Stimulated activated CD8-positive, alpha-beta memory T cell treated with anti-CD3 and anti-CD28 coated beads, Interleukin-7, amount 100 ng/mL, for 4 hours (primary cell): ENCODE data around the gene MAN1C1.

Source experiments
- DNase-seq, 2 donors: peaks; one replicate each; pipeline ENCODE4 v3.0.0-alpha.2; 2020; ENCODE audit warnings: low read depth in 2 of 2

The MAN1C1 gene

GRCh38 chr1:25616095-25616986 is at the start of gene MAN1C1:
Gene MAN1C1, plus strand, starts transcription at chr1:25616791. Its CDS starts 1,007 bp downstream, at chr1:25617798.
- DNase-seq = peak in 1 of 2 donors; percentile 79

- DNase-seq = no peak
Measured at GRCh38 chr1:25567710-25568089, 48.9 kb upstream of the MAN1C1 start.

GRCh38 chr1:25568090-25568833 is 48.3 kb upstream of the MAN1C1 start:
- DNase-seq = no peak

GRCh38 chr1:25568834-25569596 is 47.6 kb upstream of the MAN1C1 start:
- DNase-seq = peak in 1 of 2 donors; percentile 23

GRCh38 chr1:25569597-25570396 is 46.8 kb upstream of the MAN1C1 start:
- DNase-seq = no peak

- no peak for DNase-seq
Measured at GRCh38 chr1:25570798-25571521, 45.6 kb upstream of the MAN1C1 start.

GRCh38 chr1:25571522-25571970 is 45.0 kb upstream of the MAN1C1 start:
- no peak for DNase-seq

GRCh38 chr1:25572107-25572506 is 44.5 kb upstream of the MAN1C1 start:
- DNase-seq = no peak

GRCh38 chr1:25572708-25573590 is 43.6 kb upstream of the MAN1C1 start:
- no peak for DNase-seq

GRCh38 chr1:25573591-25573930 is 43.0 kb upstream of the MAN1C1 start:
- no peak for DNase-seq

GRCh38 chr1:25573961-25574360 is 42.6 kb upstream of the MAN1C1 start:
- no peak for DNase-seq

- DNase-seq = no peak
Measured at GRCh38 chr1:25575191-25575590, 41.4 kb upstream of the MAN1C1 start.

- DNase-seq = no peak
Measured at GRCh38 chr1:25576459-25577133, 40.0 kb upstream of the MAN1C1 start.

- DNase-seq = no peak
Measured at GRCh38 chr1:25577134-25577920, 39.3 kb upstream of the MAN1C1 start.

GRCh38 chr1:25579292-25580252 is 37.0 kb upstream of the MAN1C1 start:
- no peak for DNase-seq

GRCh38 chr1:25580927-25581326 is 35.7 kb upstream of the MAN1C1 start:
- no peak for DNase-seq

- DNase-seq = no peak
Measured at GRCh38 chr1:25581764-25582163, 34.8 kb upstream of the MAN1C1 start.
